Measurements from ENCODE around the gene NUDT1. TPM values are rescaled to one million over a fixed set of nuclear protein-coding genes. Genes with fewer than 3 reads are reported as not detected.

Gene NUDT1
- total RNA-seq, 1 experiment from 2014 or later, result 84.7 TPM

- H3K27me3 ChIP-seq (ENCODE audit: insufficient read depth, low read length), result no peaks in the 10 kb centered on the region; the same call in 1 of the 2 replicates
- Mint-ChIP-seq H3K36me3 (ENCODE audit: insufficient read depth in 1 of 3, low read depth in 3 of 3) (peaks cover 35 to 43% (median 35%) of the 10 kb centered on the region in 3 experiments), H3K27ac (peak overlapping the region in 2 of 3 experiments; percentile 20 to 95; a peak in 3 of 7 replicates), H3K4me1 (no peaks in the 10 kb centered on the region), H3K27me3 (ENCODE audit: low read depth) (no peaks in the 10 kb centered on the region), H3K9me3 (peaks cover 3 to 7% of the 10 kb centered on the region in 2 experiments; a peak in 4 of 5 replicates), H3K4me3 (no peak overlapping the region)
- no peaks in the 10 kb centered on the region for H3K23me2 ChIP-seq (ENCODE audit: insufficient read length, low read depth, low read length, poor library complexity, severe bottlenecking)
- no peak overlapping the region for H2BK20ac ChIP-seq (ENCODE audit: low read depth, low read length, poor library complexity, severe bottlenecking)
- no peak overlapping the region for H3K56ac ChIP-seq (ENCODE audit: insufficient read length, low read depth, low read length)
- no peak overlapping the region for H2AK5ac ChIP-seq (ENCODE audit: insufficient read length, low read length)
- H3K4me1 ChIP-seq (ENCODE audit: insufficient read depth, low read length), result no peaks in the 10 kb centered on the region
- H3K27ac ChIP-seq (ENCODE audit: insufficient read length, low read depth, low read length), result no peak overlapping the region
- H4K20me1 ChIP-seq (ENCODE audit: control insufficient read depth, insufficient read depth, insufficient read length), result no peaks in the 10 kb centered on the region
- H4K91ac ChIP-seq (ENCODE audit: insufficient read length, low read depth, low read length), result no peak overlapping the region
- H3K4me2 ChIP-seq (ENCODE audit: insufficient read depth, insufficient read length, low read length), result no peak overlapping the region
- H3K79me2 ChIP-seq (ENCODE audit: insufficient read depth, low read length), result no peaks in the 10 kb centered on the region; the same call in 1 of the 2 replicates
- H2BK15ac ChIP-seq (ENCODE audit: low read depth, low read length), result no peak overlapping the region
- H3K23ac ChIP-seq (ENCODE audit: insufficient read length, low read depth, low read length), result no peak overlapping the region
- H4K5ac ChIP-seq (ENCODE audit: insufficient read length, low read depth, low read length), result no peak overlapping the region
- H2BK12ac ChIP-seq (ENCODE audit: insufficient read length, low read depth, low read length), result no peak overlapping the region
- H3K18ac ChIP-seq (ENCODE audit: insufficient read length, low read depth, low read length), result no peak overlapping the region
- WGBS (ENCODE audit: extremely low coverage, insufficient read length, low lambda C conversion rate), result no CpG with 5 or more reads among the region's 18 CpGs
- H3K14ac ChIP-seq (ENCODE audit: insufficient read depth, low read length), result no peak overlapping the region
- TF ChIP-seq, protein P1, sequence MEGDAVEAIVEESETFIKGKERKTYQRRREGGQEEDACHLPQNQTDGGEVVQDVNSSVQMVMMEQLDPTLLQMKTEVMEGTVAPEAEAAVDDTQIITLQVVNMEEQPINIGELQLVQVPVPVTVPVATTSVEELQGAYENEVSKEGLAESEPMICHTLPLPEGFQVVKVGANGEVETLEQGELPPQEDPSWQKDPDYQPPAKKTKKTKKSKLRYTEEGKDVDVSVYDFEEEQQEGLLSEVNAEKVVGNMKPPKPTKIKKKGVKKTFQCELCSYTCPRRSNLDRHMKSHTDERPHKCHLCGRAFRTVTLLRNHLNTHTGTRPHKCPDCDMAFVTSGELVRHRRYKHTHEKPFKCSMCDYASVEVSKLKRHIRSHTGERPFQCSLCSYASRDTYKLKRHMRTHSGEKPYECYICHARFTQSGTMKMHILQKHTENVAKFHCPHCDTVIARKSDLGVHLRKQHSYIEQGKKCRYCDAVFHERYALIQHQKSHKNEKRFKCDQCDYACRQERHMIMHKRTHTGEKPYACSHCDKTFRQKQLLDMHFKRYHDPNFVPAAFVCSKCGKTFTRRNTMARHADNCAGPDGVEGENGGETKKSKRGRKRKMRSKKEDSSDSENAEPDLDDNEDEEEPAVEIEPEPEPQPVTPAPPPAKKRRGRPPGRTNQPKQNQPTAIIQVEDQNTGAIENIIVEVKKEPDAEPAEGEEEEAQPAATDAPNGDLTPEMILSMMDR (conservative IDR thresholded peaks at IDR 0.05), result no peak
- no peak overlapping the region for H3T11ph ChIP-seq (ENCODE audit: low read length)
- H3K9ac ChIP-seq (ENCODE audit: extremely low read depth, insufficient read length, low read length), result no peak overlapping the region
- H2BK120ac ChIP-seq (ENCODE audit: low read depth, low read length, poor library complexity, severe bottlenecking), result no peak overlapping the region
- H2AFZ ChIP-seq (ENCODE audit: low read length), result no peak overlapping the region
- H3K4ac ChIP-seq (ENCODE audit: low read depth, low read length), result no peak overlapping the region
- peak; percentile 19 for DNase-seq
- H2BK5ac ChIP-seq (ENCODE audit: insufficient read length, low read length), result no peak overlapping the region
- no peak overlapping the region for H4K8ac ChIP-seq (replicated peaks; ENCODE audit: insufficient read length, low read depth, low read length)
- no peaks in the 10 kb centered on the region for H3K79me1 ChIP-seq (ENCODE audit: insufficient read depth, low read depth, low read length, poor library complexity, severe bottlenecking)
- no peaks in the 10 kb centered on the region for H3K9me3 ChIP-seq (ENCODE audit: control insufficient read depth, low read depth, low read length)
These were observed 41.4 kb upstream of the NUDT1 start for GRCh38 chr7:2200584-2200980.
